CD4-positive, alpha-beta T cell treated with Interleukin-15 for 4 hours (primary cell): ENCODE data around the gene SDCCAG8.

Experiments used
- DNase-seq: peaks from one replicate; pipeline ENCODE4 v3.0.0-alpha.2; 2020; ENCODE audit warnings: low spot score

Gene SDCCAG8

GRCh38 chr1:243503155-243503554, 247.3 kb downstream of the SDCCAG8 start:
- no peak for DNase-seq

- DNase-seq: no peak
Observed at GRCh38 chr1:243505986-243506689, 250.3 kb downstream of the SDCCAG8 start.

DNA sequence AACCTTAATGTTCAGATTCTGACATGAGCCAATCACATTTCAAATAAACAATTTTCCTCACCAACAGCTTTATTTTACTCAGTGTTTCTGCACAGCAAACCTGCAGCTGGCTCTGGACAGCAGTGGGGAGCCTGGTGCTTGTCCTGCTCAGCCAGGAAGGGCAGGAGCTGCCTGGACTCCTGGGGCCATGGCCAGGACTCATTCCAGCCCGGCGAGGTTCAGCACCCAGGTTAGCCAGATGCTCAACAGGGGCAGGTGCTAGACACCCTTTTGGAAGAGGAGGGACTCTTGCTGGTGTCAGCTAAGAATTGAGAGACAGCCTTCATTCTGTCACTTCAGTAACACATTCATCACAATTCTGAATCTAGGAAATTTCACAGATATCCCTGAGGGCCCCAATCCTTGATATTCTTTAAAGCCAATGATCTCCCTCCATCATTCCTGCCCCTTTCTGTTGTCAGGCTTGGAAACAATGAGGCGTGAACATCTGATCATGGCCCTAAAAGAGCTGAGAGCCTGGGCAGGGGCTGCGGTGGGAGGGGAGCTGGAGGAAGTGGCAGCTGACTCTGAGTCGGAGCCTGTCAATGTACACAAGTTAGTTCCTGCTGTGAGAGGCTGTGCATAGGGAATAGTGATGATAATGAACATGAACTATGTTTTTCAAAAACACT, 251.3 kb downstream of the SDCCAG8 start:
- DNase-seq: no peak

DNA sequence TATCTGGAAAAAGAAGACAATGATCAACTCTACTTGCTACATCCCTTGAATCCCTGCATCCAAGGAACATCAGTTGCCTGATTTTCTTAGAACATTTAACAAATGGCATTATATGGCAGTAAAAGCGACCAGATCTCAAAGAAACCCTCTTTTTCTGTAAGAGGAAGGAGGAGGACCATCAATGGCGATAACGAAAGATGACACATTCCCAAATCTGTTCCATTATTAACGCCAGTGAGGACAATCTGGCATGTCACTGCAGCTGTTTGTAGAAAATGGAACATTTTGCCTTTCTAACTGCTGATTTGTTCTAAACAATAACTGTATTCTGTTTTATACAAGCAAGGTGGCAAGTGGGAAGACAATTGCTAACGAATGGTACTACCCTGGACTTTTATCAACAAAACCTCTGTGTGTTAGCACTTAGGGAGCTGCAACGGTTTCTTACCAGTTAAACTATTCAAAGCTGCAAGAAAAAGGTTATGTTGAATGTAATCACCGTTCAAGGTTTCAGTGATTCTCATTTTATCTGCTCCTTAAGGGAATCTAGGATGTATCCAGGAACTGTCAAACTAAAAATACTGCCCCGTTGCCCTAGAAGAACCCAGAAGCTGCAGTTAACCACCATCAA, 251.9 kb downstream of the SDCCAG8 start:
- DNase-seq: no peak

DNA sequence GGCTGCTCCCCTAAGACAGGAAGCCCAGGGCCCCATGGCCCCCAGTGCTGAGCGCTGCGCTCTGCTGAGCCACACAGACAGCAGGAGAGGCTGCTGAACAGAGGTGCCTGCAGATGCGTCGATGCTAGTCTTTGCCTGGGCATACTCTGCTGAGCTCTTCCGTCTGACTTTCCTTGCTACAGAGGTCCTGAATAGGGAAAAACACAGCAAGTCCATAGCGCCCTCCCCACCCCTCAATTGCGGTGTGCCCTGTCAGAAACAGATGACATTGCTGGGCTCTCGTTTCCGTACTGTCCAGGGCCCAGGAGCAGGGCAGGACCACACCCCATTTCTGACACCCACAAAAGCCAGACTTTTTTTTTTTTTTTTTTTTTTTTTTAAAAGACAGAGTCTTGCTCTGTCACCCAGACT, 252.5 kb downstream of the SDCCAG8 start:
- DNase-seq: peak; percentile 35

DNA sequence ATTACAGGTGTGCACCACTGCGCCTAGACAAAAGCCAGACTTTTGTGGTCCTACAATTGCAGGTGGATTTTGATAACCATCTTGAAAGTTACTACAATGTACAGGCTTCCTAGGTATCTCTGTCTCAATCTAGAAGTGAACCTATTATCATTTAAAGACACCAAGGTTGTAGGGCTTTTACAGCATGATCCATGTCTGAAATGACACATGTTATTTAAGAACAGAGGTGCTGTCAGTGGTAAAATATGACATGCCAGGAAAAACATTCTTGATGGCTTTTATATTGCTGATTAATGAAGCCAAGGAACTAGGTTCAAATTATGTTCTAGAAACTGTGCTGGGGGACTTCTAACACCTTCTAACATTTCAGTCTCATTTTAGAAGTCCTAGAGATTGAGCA, 253.1 kb downstream of the SDCCAG8 start:
- DNase-seq: no peak

GRCh38 chr1:243510928-243511327, 255.1 kb downstream of the SDCCAG8 start:
- no peak for DNase-seq

DNA sequence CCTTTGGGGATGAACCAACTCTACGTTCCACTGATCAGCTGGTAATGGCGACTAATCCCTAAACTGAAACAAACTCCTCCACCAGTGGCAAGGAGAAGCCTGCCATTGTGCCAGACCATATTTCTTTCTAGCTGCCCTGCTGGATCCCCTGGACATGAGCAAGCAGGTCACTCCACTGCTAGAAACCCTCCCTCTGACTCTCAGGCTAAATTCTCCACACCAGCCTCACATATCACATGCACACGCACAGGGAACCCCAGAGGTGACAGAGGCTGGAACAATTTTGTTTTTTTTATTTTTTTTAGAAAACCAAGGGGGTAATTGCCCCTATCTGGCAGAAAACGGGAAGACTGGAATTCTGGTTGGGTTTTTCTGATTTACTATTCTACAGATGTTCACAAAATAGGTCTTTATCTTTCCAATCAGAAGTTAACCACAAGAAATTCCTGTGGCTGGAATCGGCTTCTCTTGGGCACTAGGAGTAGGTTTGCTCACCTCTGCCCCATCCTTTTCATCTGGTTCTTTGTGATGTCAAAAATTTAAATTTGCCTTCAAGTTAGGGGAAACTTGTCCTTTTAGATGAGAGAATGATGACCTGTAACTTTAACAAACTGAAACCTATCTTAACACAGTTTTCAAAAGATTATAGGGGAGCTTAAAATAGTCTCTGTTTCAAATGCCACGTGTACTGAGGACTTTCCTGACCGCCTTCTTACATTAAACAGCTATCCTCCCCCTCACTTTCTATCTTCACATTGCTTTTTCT, 258.1 kb downstream of the SDCCAG8 start:
- no peak for DNase-seq

DNA sequence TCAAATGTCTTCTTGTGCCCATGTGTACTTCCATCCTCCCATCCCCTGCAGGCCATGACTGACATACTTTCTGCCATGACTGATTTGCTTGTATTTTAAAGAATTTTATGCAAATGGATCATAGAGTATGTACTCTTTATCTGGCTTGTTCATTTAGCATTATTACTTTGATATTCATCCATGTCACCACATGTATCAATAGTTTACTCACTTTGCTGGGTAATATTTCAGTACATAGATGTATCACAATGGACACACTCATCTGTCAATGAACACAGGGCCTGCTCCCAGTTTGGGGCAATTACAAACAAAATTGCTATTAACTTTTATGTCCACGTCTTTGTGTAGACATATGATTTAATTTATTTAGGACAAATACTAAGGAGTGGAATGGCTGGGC, 259.1 kb downstream of the SDCCAG8 start:
- DNase-seq: no peak

- no peak for DNase-seq
Observed at GRCh38 chr1:243520831-243521230, 265.0 kb downstream of the SDCCAG8 start.

- DNase-seq: no peak
Observed at GRCh38 chr1:243523766-243524165, 267.9 kb downstream of the SDCCAG8 start.

DNA sequence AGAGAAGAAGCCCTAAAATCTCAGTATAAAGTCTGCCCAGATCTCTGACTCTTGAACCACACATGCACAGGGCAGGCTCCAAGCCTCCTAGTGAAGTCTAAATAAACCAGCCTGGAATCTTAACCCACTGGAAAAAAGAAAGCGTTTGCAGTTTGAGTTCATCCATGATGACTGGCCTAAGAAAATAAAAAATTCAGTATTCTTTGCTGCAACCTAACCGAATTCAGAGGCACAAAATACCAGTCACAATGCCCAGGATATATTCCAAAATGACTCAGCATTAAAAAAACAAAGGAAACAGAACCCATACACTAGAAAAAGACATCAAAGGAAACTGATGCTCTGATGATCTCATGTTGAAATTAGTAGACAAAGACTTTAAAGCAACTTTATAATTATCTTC, 269.2 kb downstream of the SDCCAG8 start:
- no peak for DNase-seq

GRCh38 chr1:243526180-243526579, 270.3 kb downstream of the SDCCAG8 start:
- no peak for DNase-seq

DNA sequence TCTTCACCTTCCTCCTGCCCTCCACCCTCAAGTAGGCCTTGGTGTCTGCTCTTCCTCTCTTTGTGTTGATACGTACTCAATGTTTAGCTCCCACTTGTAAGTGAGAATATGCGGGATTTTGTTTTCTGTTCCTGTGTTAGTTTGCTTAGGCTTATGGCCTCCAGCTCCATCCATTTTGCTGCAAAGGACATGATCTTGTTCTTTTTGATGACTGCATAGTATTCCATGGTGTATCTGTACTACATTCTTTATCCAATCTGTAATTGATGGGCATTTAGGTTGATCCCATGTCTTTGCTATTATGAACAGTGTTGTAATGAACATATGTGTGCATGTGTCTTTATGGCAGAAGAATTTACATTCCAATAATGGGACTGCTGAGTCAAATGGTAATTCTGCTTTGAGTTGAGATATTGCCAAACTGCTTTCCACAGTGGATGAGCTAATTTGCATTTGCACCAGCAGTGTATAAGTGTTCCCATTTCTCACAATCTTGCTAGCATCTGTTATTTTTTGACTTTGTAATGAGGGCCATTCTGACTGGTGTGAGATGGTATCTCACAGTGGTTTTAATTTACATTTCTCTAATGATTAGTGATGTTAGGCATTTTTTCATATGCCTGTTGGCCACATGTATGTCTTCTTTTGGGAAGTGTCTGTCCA, 272.7 kb downstream of the SDCCAG8 start:
- no peak for DNase-seq

DNA sequence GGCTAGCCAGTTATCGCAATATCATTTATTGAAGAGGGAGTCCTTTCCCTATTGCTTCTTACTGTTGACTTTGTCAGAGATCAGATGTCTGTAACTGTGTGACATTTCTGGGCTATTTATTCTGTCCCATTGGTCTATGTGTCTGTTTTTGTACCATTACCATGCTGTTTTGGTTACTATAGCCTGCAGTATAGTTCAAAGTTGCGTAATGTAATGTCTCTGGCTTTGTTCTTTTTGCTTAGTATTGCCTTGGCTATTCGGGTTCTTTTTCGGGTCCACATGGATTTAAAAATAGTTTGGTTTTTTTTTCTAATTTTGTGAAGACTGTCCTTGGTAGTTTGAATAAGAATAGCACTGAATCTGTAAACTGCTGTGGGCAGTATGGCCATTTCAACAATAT, 273.7 kb downstream of the SDCCAG8 start:
- DNase-seq: no peak

GRCh38 chr1:243535014-243535413, 279.2 kb downstream of the SDCCAG8 start:
- DNase-seq: no peak

GRCh38 chr1:243539636-243540035, 283.8 kb downstream of the SDCCAG8 start:
- DNase-seq: no peak

- no peak for DNase-seq
Observed at GRCh38 chr1:243542739-243543415, 287.0 kb downstream of the SDCCAG8 start.

DNA sequence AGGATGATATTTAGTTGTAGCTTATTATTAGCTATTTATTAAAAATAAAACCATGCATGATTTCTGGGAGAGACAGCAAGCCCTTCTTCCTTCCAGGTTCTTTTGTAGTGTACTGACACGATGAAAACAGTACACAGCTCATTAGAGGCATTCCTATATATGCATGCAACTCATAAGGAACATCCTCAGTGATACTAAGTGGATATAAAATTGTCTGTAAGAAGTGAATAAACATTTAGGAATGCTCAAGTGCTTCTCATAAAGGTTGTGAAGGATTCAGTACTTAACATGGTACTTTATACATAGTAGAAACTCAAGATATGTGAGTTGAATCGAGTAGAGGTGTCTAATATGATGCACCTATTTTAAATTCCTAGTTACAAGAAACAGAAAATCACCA, 287.7 kb downstream of the SDCCAG8 start:
- no peak for DNase-seq

DNA sequence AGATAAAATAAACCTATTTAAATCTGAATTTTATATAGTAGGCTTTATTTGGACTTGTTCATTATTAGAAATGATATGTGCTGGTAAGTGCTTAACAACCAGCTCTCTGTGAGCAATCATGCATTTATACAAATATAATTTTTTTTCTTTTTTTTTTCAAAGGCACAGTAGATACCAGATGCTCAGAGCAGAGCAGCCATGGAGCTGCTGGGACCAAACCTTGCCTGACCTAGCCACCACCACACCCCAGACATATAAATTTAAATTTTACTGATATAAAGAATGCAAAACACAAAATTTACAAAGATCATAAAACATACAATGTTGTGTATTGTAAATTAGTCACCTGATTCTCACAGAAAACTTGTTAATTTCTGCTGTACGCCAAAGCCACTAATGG, 290.6 kb downstream of the SDCCAG8 start:
- DNase-seq: no peak

DNA sequence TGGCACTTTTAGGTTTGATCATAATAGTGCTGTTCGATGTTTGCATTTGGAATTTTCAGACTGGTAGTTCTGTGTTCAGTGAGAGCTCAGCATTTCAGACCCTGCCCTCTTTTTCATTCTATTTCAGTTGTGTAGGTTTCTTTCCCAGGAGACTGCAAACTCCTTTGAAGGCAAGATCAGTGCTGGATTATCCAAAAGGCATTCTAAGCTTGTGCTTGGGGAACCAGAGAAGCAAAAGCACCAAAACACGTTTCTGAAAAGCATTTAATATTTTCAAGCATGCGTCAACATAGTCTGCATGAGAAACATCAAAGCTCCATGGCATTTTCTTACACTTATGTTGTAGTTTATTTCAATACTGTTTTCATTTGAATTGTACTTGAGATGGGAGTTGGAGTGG, 292.1 kb downstream of the SDCCAG8 start:
- DNase-seq: no peak

GRCh38 chr1:243548516-243548915, 292.7 kb downstream of the SDCCAG8 start:
- no peak for DNase-seq
